WTC11 (cell line): ENCODE data around the gene PGBD5.

ENCODE experiments used
- HMGA2 ChIP-seq: fragments of 250-450 bp; sonication (Bioruptor Pico); IDR thresholded peaks from 2 replicates; pipeline ENCODE4 v1.4.0; 2021; ENCODE audit warnings: mild to moderate bottlenecking, moderate library complexity
- NFYB ChIP-seq: sonication (generic); formaldehyde crosslinking; conservative IDR thresholded peaks from 2 replicates; pipeline ENCODE4 v1.8.0; 2022; ENCODE audit warnings: low read depth, missing genetic modification reagents
- ZNF317 ChIP-seq: sonication (generic); formaldehyde crosslinking; IDR thresholded peaks from 2 replicates; pipeline ENCODE4 v1.8.1; 2023; ENCODE audit warnings: low read depth, mild to moderate bottlenecking, moderate library complexity, missing genetic modification reagents, borderline replicate concordance
- ZNF671 ChIP-seq: fragments of 250-450 bp; sonication (Bioruptor Pico); IDR thresholded peaks from 2 replicates; pipeline ENCODE4 v1.8.0; 2021; ENCODE audit warnings: mild to moderate bottlenecking
- TF ChIP-seq, protein P1 (sequence below): sonication (generic); formaldehyde crosslinking; IDR thresholded peaks from 2 replicates; pipeline ENCODE4 v1.8.1; 2022; ENCODE audit warnings: missing genetic modification reagents, borderline replicate concordance
- TF ChIP-seq, protein P2 (sequence below): fragments of 200-600 bp; IDR thresholded peaks from 2 replicates; pipeline ENCODE4 v1.8.0; 2022; ENCODE audit warnings: antibody characterized with exemption
- TF ChIP-seq, protein P3 (sequence below): sonication (generic); formaldehyde crosslinking; conservative IDR thresholded peaks from 2 replicates; pipeline ENCODE4 v1.8.1; 2022; ENCODE audit warnings: mild to moderate bottlenecking, missing genetic modification reagents

DNA sequence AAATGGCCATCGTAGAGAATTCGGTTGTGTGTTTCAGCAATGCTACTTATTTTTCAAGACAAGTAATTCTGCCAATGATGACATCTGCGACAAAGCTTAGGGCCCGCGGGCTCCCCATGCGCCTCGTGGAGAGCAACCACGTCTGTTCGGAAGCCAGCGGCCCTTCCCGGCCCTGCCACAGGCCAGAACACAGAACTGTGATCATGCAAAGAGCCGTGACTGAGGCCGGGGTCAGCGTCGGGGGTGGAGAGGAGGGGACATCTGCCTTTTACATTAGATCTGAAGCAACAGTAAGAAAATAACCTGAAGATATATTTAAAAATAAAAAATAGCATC, 103.7 kb downstream of the PGBD5 start:
- TF ChIP-seq, protein P1, sequence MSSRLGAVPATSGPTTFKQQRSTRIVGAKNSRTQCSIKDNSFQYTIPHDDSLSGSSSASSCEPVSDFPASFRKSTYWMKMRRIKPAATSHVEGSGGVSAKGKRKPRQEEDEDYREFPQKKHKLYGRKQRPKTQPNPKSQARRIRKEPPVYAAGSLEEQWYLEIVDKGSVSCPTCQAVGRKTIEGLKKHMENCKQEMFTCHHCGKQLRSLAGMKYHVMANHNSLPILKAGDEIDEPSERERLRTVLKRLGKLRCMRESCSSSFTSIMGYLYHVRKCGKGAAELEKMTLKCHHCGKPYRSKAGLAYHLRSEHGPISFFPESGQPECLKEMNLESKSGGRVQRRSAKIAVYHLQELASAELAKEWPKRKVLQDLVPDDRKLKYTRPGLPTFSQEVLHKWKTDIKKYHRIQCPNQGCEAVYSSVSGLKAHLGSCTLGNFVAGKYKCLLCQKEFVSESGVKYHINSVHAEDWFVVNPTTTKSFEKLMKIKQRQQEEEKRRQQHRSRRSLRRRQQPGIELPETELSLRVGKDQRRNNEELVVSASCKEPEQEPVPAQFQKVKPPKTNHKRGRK (CRISPR knock-in tag), result no peak
- TF ChIP-seq, protein P2, sequence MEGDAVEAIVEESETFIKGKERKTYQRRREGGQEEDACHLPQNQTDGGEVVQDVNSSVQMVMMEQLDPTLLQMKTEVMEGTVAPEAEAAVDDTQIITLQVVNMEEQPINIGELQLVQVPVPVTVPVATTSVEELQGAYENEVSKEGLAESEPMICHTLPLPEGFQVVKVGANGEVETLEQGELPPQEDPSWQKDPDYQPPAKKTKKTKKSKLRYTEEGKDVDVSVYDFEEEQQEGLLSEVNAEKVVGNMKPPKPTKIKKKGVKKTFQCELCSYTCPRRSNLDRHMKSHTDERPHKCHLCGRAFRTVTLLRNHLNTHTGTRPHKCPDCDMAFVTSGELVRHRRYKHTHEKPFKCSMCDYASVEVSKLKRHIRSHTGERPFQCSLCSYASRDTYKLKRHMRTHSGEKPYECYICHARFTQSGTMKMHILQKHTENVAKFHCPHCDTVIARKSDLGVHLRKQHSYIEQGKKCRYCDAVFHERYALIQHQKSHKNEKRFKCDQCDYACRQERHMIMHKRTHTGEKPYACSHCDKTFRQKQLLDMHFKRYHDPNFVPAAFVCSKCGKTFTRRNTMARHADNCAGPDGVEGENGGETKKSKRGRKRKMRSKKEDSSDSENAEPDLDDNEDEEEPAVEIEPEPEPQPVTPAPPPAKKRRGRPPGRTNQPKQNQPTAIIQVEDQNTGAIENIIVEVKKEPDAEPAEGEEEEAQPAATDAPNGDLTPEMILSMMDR, result no peak
- TF ChIP-seq ZNF671 (no peak), ZNF317 (CRISPR knock-in tag) (no peak), HMGA2 (CRISPR knock-in tag) (no peak), NFYB (CRISPR knock-in tag) (no peak)
- TF ChIP-seq, protein P3, sequence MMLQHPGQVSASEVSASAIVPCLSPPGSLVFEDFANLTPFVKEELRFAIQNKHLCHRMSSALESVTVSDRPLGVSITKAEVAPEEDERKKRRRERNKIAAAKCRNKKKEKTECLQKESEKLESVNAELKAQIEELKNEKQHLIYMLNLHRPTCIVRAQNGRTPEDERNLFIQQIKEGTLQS (CRISPR knock-in tag), result no peak
